ENCODE results near the gene JOSD1.

DNA sequence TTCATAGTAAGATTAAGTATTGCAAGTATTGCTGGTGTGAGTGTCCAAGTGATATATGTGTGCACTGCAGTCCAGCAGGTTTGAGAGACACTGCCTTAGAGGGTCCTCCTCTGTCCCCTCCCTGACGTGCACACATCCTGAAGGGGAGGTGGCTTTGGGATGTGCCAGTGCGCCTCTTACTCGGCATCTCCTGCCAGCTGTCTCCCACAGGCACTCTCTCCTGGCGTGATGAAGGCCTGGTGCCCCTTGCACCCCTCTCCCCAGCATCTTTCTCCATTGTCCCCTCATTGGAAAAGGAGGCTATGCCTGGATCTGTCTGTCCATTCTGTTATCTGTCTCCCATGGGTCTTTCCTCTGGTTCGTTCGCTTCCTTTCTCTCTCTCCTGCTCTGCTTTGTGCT lies 29.2 kb upstream of the JOSD1 start:
- TF ChIP-seq, protein P1, sequence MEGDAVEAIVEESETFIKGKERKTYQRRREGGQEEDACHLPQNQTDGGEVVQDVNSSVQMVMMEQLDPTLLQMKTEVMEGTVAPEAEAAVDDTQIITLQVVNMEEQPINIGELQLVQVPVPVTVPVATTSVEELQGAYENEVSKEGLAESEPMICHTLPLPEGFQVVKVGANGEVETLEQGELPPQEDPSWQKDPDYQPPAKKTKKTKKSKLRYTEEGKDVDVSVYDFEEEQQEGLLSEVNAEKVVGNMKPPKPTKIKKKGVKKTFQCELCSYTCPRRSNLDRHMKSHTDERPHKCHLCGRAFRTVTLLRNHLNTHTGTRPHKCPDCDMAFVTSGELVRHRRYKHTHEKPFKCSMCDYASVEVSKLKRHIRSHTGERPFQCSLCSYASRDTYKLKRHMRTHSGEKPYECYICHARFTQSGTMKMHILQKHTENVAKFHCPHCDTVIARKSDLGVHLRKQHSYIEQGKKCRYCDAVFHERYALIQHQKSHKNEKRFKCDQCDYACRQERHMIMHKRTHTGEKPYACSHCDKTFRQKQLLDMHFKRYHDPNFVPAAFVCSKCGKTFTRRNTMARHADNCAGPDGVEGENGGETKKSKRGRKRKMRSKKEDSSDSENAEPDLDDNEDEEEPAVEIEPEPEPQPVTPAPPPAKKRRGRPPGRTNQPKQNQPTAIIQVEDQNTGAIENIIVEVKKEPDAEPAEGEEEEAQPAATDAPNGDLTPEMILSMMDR (IDR thresholded peaks at IDR 0.05) = no peak
- TF ChIP-seq POLR2A (IDR thresholded peaks at IDR 0.05) = no peak
